Mammary epithelial cell (primary cell): ENCODE results near the gene LRMDA.

Experiments
- CTCF ChIP-seq, 2 donors: IDR thresholded peaks in 1 of 2; conservative IDR thresholded peaks in 1 of 2; 2 replicates each; pipeline ENCODE4 v1.5.1; 2011 to 2012; ENCODE audit warnings: inconsistent platforms in 2 of 2, low read length in 2 of 2, mild to moderate bottlenecking in 2 of 2, control low read depth in 1 of 2, low read depth in 1 of 2; ENCODE audit not compliant: insufficient read depth in 1 of 2; ENCODE audit errors: extremely low read depth in 1 of 2
- EZH2 ChIP-seq: IDR thresholded peaks from 2 replicates; pipeline ENCODE4 v1.6.1; 2012; ENCODE audit warnings: low read length, inconsistent platforms, borderline replicate concordance

DNA sequence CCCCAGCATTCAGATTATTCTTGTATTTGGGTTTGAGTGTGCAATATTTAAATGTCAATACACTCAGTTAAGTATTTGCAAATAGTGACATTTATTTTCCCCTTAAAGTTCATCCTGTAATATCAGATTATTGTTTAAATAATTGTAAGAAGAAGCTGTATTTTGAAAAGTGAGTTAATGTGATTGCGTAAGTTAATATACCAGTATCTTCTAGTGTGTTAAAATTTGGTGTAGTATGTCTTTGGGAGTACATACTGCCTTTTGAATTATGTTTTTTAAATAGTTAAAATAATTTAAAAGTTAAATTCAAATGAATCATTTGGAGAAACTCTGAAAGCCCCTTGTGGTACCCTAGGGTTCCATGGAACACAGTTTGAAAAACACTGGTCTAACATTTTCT, 28.6 kb downstream of the LRMDA start:
- TF ChIP-seq CTCF (conservative IDR thresholded peaks at IDR 0.05 in 1 of 2, IDR thresholded peaks at IDR 0.05 in 1 of 2; ENCODE audit: extremely low read depth in 1 of 2, insufficient read depth in 1 of 2, low read depth in 1 of 2, low read length in 2 of 2), result no peak
- TF ChIP-seq EZH2, result no peak
